HG02973 (cell line): Measurements from ENCODE around the gene GHRL.

Experiments
- ATAC-seq: cut with Tn5 transposase; IDR thresholded peaks from one replicate; pipeline ENCODE4 v1.9.1; 2021; ENCODE audit warnings: moderate library complexity; ENCODE audit not compliant: unreplicated experiment

The GHRL gene, protein sequence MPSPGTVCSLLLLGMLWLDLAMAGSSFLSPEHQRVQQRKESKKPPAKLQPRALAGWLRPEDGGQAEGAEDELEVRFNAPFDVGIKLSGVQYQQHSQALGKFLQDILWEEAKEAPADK

DNA sequence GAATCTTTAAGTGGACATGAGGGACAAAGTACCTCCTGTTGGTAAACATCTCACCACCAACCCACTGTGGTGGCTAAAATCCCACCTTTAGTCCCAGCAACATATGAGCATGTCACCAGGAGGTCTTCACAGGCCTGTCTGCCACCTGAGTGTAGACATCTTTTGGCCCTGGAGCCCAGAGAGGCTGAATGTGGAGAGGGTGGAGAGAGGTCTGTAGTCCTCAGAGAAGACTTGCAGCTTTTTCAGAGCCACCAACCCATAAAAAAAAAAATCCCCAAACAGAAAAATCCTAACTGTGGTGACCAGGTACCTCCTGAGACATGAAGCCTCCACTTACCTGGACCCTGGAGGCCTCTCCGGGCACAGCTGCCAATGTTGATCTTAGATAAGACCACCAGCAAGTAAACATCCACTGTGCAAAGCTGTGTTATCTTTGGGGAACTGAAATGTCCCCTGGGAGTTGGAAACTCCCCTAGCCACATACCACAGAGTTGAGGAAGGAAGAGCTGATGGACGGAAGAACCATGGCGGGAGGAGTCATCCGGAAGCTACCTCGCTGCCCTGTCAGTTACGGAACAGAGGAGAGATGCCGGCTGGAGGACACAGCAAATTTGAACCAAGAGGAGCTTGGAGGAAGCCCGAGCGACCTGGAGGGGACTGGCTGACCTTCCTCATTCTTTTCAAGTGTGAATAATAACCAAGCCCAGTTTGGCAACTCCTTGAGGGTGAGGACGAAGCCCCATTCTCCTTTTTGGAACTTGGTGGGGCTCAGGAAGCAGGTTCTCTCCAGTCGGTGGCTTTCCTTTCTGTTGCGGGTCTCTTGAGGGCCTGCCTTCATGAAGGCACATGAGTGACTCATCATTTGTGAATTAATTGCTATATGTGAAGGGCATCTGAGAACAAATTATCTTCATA, at the start of gene GHRL:
Gene GHRL (minus strand): TSS at position 443 of the 915 bp plus-strand sequence. CDS start 2,767 bp downstream, outside the sequence.
- ATAC-seq: peak; percentile 77

DNA sequence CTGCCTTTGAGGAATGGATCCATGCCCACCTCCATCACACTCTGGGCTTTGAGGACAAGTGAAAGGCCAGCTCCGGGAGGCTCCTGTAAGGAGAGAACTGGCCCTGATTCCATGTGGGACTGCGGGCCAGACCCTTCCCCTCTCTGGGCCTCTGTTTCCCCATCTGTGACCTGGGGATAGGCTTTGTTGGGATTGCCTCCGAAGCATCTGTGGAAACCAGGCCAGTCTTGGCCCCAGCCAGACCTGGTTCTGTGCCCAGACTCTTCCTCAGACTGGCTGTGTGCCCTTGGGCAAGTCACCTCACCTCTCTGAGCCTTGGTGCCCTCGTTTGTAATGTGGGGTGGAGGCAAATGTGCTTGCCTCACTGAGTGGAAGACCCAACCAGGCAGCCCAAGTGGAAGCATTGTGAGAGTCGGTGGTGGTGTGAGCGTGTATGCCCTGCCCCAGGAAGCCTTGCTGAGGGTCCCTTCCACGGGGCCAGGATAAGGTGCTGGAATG, 49.2 kb upstream of the GHRL start:
- no peak for ATAC-seq

DNA sequence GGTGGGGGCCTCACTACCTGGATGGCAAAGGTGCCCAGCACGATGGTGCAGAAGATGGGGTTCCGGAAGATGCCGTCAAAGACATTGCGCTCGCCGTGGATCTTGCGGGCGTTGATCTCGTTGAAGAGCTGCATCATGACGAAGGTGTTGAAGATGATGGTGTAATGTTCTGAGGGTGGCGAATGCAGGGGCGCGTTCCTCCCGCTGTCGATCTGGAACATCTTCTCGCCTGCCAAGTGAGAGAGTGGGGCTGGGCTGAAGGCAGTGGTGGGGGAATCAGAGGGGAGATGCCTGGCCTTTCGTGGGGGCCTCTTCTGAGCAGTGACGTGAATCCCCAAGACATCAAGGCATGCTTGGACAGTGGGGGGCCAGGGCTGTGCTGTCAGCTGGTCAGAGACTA, 47.7 kb upstream of the GHRL start:
- ATAC-seq: no peak

DNA sequence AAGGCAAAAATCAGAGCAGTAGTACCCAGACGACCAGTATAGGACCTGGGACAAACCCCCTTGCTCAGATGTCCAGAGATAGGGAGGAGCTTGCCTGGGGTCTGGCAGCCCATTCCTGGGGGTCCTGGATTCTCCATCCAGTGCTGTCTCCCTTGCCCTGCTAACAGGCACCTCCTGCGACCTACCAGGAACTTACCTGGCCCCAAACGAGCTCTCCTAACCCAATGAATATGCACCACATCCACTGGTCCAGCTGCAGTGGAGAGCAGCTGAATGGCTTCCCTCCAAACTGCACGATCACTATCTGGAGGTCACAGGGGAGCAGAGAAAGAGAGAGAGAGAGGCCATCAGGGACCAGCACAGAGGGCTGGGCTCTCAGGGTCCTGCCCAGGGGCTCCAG, 47.3 kb upstream of the GHRL start:
- ATAC-seq: no peak

DNA sequence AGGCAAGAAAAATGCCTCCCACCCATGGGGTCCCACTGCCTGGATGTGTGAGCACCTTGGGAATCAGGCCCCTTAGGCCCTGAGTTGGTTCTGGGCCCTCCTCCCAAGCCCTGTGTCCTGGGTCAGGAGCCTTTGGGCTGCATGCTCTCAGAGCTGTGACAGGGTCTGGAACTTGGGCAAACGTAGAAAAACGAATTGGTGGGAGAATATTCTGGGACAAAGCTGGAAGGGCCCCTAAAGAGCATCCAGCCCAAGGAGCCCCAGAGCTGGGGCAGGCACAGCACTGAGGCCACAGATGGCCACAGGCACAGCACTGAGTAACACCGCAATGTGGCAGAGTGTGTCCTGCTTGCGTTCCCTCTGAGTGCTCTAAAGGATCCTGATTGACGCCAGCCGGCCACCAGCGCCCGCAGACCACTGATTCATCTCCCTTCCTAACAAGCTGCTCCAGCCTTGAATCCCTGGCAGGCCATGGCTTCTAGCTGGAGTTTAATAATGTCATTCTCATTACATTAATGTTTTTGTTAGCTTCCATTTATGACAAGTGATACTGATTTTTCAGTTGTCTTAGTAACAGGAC, 46.7 kb upstream of the GHRL start:
- no peak for ATAC-seq

DNA sequence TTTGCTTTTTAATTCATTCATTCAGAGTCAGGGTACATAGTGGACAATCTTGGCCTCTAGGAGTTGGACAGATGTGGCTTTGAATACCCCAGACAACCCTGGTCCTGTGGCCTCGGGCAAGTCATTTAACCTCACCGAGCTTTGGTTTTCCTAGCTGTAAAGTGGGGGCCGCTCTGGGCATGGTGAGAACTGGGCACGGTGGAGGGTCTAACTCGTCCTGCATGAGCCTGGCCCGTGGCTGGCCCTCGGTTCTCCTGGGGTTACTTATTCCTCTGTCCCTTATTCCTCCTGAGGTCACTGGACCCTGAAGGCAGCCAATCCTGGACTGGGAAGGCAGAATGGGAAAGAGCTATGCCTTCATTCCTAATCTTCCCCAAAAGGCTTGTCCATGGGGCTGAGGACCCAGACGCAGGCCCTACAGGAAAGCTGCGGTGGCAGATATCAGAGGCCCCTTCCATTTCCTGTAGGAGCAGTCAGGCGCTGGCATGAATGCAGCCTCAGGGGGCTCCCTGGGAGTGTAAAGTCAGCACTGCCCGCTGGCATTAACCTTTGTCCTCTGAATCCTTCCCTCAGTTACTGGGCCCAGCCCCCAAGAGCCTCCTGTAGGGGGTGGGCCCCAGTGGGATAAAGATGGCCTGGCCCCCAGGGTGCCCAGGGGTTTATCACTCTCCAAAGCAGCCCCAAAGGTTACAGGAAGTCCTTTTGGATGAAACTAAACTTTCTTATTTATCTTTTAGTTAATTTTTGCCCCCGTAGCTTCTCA, 46.0 kb upstream of the GHRL start:
- ATAC-seq: no peak

DNA sequence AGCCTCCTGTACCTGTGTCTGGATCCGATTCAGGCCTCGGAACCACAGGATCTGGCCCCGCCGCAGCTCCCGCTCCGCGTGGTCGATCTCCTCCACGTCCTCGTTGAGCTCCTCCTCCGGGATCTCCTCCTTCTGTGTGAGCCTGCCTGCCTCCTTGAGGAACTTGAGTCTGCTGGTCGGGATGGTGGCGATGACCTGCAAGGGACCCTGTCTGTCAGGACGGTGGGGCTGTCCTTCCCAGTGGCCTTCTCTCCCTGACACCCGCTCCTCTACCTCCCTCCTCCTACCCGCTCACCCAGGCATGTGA, 45.4 kb upstream of the GHRL start:
- no peak for ATAC-seq

DNA sequence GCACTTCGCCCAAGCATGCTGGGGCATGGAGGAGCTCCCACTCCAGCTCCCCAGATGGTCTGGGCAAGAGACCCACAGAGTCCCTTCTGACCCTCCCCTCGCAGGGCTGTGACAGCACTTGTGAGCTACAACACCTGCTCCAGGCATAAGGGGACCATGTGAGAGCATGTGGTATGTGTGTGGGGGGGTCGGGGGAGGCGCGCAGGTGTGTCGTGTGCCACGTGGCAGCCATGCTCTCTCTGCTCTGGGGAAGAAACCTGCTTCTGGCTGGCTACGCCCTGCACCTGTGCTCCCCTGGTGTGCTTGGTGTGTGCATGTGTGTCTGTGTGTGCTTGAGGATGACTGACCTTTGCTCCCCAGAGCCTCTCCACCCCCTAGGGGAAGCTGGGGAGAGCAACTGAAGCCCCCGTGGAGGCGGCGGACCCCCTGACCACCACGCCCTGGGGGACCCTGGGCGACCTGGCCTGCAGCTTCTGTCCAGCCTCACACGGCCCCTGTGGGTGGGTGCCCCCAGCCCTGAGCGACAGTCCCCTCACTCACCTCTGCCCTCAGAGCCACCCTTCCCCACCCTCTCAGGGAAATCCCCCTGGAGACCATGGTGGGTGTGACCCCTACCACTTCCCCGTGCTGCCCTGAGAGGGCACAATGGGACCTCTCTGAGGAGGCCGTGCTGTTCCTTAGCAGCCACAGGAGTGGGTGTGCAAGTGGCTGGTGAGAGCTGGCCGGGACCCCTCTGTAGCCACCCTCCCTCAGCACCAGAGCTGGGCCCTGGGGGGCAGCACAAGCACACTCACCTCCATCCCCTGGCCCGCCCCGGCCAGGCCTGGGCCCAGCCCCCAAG, 44.8 kb upstream of the GHRL start:
- ATAC-seq: no peak

DNA sequence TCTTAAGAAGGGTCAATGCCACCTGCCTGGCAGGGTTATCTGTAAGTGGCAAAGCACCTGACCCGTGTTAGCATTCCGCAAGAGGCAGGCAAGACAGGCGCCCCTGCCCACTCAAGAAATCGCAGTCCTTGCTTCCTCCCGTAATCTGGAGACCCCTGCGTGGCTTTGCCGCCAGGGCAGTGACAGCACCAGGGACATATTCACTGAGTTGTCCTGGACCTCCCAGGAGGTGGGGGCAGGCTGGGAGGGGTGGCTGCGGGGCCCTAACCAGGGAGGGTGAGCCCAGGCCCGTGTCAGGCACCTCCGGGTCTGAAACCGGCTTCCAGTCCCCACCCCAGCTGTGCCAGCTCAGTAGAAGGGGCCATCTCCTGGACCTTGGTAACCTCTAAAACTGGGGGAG, 44.0 kb upstream of the GHRL start:
- ATAC-seq: no peak

DNA sequence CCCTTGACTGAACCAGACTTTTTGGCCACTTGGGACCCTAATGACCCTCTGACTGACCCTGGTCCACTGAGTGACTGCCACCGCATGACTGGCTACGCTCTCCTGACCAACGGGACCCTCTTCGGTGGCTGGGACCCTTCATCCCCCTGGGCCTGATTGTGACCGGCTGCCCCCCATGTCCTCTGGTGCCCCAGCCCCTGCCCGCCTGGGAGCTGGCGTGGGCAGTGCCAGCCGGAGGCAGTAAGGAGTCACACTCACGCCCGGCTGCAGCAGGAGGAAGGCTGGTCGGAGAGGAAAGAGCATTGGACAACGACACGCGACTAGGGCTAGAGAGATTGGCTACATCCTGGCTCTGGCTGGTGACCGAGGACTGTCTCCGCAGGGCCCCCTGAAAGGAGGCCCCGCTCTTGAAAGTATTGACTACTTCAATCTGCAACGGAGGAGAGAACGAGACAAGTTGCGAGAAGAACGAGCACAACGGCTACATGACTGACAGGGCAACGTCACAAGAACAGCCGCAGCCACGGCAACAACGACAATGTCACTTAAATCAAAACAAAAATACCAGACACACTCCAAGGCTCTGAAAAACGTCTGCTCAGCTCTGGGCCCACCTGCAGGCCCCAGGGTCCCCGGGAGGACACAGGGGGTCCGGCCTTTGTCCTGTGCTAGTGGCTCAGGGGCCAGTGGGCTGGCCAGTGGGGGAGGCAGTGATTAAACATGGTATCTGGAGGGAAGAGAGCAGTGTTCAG, 43.3 kb upstream of the GHRL start:
- ATAC-seq: no peak

DNA sequence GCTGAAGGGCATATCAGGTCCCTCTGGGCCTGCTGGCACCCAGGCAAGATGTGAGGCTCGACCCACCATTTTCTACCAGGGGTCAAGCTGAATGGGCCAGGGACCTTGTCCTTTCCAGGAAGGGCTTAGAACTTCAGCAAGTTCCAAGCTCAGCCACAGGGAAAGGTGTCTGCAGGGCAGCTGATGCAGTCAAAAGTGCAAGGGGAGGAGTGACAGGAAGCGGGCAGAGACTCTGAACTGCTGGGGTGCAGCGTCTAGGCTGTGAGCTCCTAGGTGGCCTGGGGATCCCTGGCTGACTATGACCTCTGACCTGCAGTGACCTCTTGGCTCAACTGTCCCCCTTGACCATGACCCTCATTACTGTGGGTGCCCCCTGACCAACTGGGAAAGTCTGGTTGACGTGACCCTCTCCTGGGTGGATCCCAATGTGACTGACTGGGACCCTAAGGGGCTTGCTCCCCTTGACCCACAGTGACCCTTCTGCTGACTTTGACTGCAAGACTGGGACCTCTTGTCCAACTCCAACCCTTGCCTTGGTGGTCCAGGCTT, 42.5 kb upstream of the GHRL start:
- ATAC-seq: no peak

DNA sequence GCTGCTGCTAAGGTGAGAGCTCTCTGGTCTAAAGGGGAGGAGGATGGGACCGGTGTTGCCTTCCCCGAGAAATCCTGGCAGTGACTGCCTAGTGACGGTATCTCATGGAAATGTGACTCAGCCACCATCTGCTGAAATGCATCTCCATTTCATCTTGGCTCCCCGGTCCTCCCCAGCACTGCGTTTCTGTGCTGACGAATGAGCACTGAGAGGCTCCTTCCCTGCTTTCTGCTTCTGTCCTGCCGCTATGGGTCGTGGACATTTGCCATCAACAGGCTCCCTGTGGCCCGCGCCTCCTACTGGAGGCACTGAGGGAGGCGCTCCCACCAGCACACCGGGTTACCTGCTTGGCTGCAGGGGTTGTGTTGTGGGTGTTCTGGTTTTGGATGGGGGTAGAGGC, 41.7 kb upstream of the GHRL start:
- no peak for ATAC-seq

DNA sequence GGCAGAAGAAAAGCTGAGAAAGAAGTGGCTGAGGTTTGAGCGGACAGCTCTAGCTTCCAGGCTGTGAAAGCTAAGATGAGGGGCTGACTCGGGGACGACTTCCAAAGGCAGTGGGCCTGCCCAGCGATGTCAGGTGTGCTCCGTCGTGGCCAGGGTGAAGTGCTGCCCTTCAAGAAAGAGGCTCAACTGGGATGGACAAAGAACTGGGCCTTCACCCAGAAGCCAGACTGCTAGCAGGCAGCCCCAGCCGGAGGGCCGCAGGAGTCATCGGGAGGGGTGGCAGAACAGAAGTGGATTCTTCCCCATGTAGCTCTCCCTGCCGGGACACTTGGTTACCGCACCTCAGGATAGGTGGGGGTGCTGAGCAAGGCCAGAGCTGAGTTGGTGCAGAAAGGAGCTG, 41.3 kb upstream of the GHRL start:
- no peak for ATAC-seq

DNA sequence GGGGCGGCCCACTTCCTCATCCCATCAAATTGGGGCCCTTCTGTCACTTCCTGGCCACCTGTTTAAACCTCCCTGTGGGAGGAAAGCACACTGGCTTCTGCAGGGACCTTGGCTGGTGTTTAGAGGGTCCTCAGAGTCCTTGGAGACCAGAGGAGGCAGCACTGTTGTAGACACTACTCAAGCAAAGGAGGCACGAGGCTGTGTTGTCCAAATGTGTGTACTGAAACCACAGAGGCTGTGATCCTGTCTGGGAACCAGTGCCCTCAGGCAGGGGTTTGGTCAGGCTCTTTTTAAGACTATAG, 40.6 kb upstream of the GHRL start:
- ATAC-seq: no peak

DNA sequence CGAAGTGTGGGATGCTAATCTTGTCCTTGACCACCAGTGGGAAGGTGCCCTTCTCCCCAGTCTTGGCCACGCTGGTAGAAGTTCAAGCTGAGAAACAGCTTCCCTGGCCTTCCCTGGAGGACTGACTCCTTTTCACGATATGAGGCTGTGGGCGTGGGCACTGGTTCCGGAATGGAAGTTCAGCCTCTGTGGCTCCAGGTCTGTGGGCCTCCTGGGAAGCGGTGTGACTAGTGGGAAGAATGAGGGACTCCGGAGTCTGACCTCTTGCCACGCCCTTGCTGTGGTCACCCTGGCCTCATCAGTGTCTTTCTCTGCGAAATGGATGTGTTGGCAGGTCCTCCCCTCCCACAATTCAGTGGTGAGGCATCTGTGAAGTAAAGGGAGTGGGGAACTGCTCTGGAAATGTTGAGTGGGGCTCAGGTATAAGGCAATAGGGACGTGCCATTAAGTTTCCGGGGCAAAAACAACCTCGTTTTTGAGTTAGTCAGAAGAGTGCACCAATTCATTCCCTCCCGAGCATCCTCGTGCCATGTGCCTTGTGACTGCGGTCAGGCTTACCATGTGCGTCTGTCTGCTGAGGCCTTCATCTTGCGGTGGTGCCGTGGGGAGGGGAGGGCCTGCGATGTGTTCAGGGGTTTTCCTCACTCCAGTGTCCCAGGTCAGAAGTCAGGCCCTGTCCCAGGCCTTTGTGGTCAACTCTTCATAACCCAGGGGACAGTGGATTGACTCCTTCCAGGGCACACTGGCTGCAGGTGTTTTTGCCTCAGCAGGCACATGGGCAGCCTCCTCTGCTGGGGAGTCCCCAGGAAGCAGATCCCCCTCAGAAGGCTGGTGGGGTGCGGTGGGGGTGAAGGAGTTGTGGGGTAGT, 40.0 kb upstream of the GHRL start:
- no peak for ATAC-seq

DNA sequence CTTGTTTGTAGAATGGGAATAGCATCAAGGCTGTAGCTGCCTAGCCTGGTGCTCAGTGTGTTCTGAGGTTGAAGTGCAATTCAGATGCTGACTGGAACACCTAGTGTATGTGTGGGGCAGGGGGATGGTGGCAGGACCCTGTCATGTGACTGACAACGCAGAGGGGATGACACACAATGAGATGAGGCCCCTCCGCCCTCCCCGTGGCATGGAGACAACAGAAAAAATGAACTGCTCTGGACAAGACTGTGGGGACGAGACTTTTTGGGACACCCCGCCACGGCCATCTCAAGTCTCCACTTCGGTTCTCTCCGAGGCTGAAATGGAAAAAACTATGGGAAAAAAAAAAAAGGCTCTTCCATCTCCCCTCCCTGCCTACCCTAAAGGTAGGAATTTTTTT, 38.6 kb upstream of the GHRL start:
- no peak for ATAC-seq

DNA sequence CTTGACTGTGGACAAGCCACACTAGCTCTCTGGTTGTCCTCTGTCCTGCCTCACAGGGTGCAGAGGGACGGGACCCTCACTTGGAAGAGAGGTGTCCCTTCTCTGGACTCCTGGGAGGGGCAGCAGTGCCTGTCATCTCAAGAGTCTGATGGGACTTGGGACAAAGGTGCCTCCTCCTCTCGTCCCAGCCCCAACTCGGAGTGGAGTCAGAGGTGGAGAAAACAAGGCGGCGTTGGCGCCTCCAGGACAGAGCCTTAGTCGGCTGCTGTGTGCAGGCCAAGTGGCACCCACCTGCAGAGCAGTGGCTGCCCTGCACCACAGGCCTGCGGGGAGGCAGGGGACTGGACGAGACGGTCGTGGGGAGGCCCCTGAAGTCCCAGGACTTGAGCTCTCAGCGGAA, 37.6 kb upstream of the GHRL start:
- no peak for ATAC-seq

DNA sequence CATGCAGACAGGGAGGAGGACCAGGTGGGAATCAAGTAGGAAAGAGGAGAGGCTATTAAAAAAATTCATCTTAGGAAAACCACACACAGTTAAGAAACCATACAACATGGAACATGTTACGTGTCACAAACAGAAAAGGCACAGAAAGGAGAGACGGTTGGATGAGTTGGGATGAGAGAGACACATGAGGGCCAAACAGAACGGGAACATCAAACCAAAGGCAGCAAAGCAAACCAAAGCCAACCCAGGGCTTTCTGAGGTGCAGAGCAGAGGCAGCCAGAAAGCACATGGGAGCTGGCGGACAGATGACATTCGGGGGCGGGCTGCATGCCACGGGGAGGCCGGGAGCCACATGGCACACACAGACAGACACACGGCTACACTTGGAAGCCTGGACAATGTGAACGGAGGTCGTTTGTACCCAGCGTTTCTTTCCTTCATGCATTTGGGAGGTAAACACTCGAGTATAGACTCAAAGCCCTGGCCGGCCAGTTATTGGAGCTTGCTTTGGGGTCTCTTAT, 36.8 kb upstream of the GHRL start:
- no peak for ATAC-seq
